BE2C (cell line): ENCODE data around the gene ADAM15.

Experiments
- DNase-seq: peaks from one replicate; pipeline ENCODE4 v3.0.0-alpha.2; 2020
- H3K27me3 ChIP-seq: fragments of 250-450 bp; sonication (Bioruptor Pico); 2 replicates; pipeline ENCODE4 v1.5.1; 2020; ENCODE audit warnings: mild to moderate bottlenecking
- H3K36me3 ChIP-seq: fragments of 250-450 bp; sonication (Bioruptor Pico); 2 replicates; pipeline ENCODE4 v1.5.1; 2020; ENCODE audit warnings: mild to moderate bottlenecking
- H3K4me1 ChIP-seq: fragments of 250-450 bp; sonication (Bioruptor Pico); 2 replicates; pipeline ENCODE4 v1.5.1; 2020
- H3K4me3 ChIP-seq: 2 replicates; pipeline ENCODE4 v1.5.1; 2011; ENCODE audit warnings: low read depth, low read length
- H3K9me3 ChIP-seq: fragments of 250-450 bp; sonication (Bioruptor Pico); 2 replicates; pipeline ENCODE4 v1.5.1; 2020
- CTCF ChIP-seq: IDR thresholded peaks from 2 replicates; pipeline ENCODE4 v1.5.1; 2012; ENCODE audit warnings: mild to moderate bottlenecking, low read depth, low read length

Gene ADAM15

DNA sequence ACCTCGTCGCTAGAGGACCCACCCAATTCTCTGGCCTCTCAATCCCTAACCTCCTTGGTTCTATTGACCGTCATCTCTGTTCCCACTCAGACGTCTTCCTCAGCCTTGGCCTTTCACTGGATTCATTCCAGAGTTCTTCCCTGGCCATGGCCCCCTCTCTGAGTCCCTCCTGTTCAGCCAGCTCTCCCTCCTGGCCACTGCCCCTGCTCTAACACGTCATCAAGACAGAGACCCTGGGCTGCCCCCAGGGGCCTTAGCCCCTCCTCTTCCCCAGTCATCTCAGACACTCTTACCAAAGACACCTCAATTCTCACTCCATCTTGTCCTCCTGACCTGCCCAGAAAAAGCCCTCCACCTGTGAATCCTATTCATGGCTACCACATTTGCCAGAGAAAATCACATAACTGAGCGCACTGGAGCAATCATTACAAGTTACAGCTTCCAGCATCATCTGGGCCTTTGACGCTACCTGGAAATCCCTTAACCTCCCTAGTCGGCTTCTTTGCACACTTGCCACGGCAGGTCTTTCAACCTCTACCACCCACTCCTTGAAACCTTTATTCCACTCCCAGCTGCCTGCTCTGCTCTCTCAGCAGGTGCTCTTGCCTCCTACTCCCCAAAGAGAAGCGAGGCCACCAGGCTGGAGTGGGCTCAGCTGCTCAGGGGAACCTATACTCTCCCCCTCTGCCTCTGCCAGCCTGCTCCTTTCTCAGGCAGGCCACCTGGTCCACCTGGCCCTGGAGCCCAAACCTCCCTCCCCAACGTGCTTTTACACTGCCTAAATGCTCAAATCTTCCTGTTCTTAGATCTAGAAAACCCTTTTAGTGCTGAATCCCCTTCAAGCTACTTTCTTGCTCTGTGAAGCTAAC is 31.5 kb upstream of the ADAM15 start:
- Histone ChIP-seq H3K9me3 (no peaks in the 10 kb centered on the region), H3K36me3 (peaks cover 16% of the 10 kb centered on the region), H3K4me1 (peaks cover 11% of the 10 kb centered on the region), H3K27me3 (no peaks in the 10 kb centered on the region), H3K4me3 (no peak overlapping the region)
- TF ChIP-seq CTCF: no peak
- no peak for DNase-seq

- DNase-seq: no peak
- Histone ChIP-seq H3K4me3 (no peak overlapping the region), H3K4me1 (peaks cover 5% of the 10 kb centered on the region; the same call in 1 of the 2 replicates), H3K9me3 (no peaks in the 10 kb centered on the region), H3K36me3 (no peaks in the 10 kb centered on the region), H3K27me3 (no peaks in the 10 kb centered on the region)
- TF ChIP-seq CTCF: no peak
Measured at GRCh38 chr1:155022136-155022926, 28.8 kb upstream of the ADAM15 start.

GRCh38 chr1:155022927-155023236 is 28.2 kb upstream of the ADAM15 start:
- DNase-seq: no peak
- Histone ChIP-seq H3K36me3 (no peaks in the 10 kb centered on the region), H3K4me1 (peaks cover 2% of the 10 kb centered on the region; the same call in 1 of the 2 replicates), H3K27me3 (no peaks in the 10 kb centered on the region), H3K4me3 (no peak overlapping the region), H3K9me3 (no peaks in the 10 kb centered on the region)
- TF ChIP-seq CTCF: no peak

DNA sequence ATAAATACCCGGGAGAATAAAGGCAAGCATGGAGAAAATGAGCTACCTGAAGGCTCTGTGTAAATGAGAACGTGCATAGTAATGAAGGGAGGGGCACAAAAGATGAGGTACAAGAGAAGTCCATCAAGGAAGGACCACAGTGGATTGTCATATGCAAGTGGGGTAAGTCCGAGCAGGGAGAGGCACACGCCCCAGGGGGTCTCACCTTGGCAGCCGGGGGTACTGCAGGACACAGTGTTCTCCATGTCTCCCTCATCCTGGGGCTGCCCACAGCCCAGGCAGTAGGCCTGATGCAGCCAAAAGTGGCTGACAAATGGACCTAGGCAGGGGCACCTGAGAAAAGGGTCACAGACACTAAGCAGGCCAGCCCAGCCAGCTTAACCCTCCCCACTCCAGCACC is 27.5 kb upstream of the ADAM15 start:
- no peak for TF ChIP-seq CTCF
- no peak for DNase-seq
- Histone ChIP-seq H3K27me3 (no peaks in the 10 kb centered on the region), H3K4me3 (no peak overlapping the region), H3K4me1 (no peaks in the 10 kb centered on the region), H3K36me3 (no peaks in the 10 kb centered on the region), H3K9me3 (no peaks in the 10 kb centered on the region)

DNA sequence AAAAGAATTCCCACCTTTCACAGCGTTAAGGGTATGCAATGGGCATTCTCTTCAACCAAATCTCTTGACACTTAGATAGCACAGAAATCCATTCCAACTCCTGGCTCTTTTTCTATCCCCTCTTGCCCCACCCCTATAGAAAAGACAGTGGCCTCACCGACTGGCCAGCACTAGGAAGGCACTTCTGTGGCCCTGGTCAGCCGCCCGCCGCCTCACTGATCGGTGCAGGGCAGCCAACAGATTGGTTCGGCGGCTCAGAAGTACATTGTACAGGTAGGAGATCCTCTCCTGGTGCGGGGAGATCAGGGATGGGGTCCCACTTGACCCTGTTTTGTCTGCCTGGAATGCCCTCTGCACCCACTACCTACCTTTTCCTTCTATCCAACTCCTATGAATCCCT is 26.8 kb upstream of the ADAM15 start:
- Histone ChIP-seq H3K4me3 (no peak overlapping the region), H3K36me3 (no peaks in the 10 kb centered on the region), H3K4me1 (no peaks in the 10 kb centered on the region), H3K9me3 (no peaks in the 10 kb centered on the region), H3K27me3 (no peaks in the 10 kb centered on the region)
- TF ChIP-seq CTCF: no peak
- DNase-seq: no peak

GRCh38 chr1:155026154-155026553 is 25.0 kb upstream of the ADAM15 start:
- Histone ChIP-seq H3K4me1 (no peaks in the 10 kb centered on the region), H3K9me3 (no peaks in the 10 kb centered on the region), H3K4me3 (no peak overlapping the region), H3K27me3 (no peaks in the 10 kb centered on the region), H3K36me3 (no peaks in the 10 kb centered on the region)
- TF ChIP-seq CTCF: no peak
- DNase-seq: no peak
